RWPE2 (cell line): ENCODE measurements around the gene BAZ1A.

ENCODE experiments used
- ATAC-seq: fragments of 200-7000 bp; cut with Tn5 transposase; 3 replicates; pipeline ENCODE4 v1.9.1; 2021; ENCODE audit warnings: low read depth
- DNase-seq: peaks from one replicate; pipeline ENCODE4 v3.0.0-alpha.2; 2020; ENCODE audit warnings: low spot score
- H3K27ac ChIP-seq: fragments of 450-650 bp; 2 replicates; pipeline ENCODE4 v1.5.1; 2017; ENCODE audit warnings: mild to moderate bottlenecking; ENCODE audit not compliant: poor library complexity, severe bottlenecking
- H3K27me3 ChIP-seq: fragments of 250-450 bp; sonication (Bioruptor Pico); 2 replicates; pipeline ENCODE4 v1.5.1; 2021; ENCODE audit warnings: mild to moderate bottlenecking, moderate library complexity; ENCODE audit not compliant: insufficient read depth, poor library complexity, severe bottlenecking
- H3K36me3 ChIP-seq: fragments of 250-450 bp; sonication (Bioruptor Pico); 2 replicates; pipeline ENCODE4 v1.5.1; 2020; ENCODE audit warnings: low read depth, mild to moderate bottlenecking, moderate library complexity
- H3K4me1 ChIP-seq: fragments of 250-450 bp; sonication (Bioruptor Pico); 2 replicates; pipeline ENCODE4 v1.5.1; 2021; ENCODE audit warnings: mild to moderate bottlenecking, moderate library complexity; ENCODE audit not compliant: insufficient read depth, poor library complexity, severe bottlenecking
- H3K4me3 ChIP-seq: fragments of 250-450 bp; sonication (Bioruptor Pico); 2 replicates; pipeline ENCODE4 v1.5.1; 2021; ENCODE audit warnings: mild to moderate bottlenecking, moderate library complexity; ENCODE audit not compliant: severe bottlenecking
- H3K9me3 ChIP-seq: fragments of 250-450 bp; sonication (Bioruptor Pico); 2 replicates; pipeline ENCODE4 v1.5.1; 2021; ENCODE audit warnings: mild to moderate bottlenecking, moderate library complexity; ENCODE audit not compliant: severe bottlenecking
- CTCF ChIP-seq: fragments of 450-650 bp; IDR thresholded peaks from one replicate; pipeline ENCODE4 v1.5.1; 2017; ENCODE audit warnings: mild to moderate bottlenecking, moderate library complexity; ENCODE audit not compliant: poor library complexity, severe bottlenecking

BAZ1A gene

GRCh38 chr14:34912182-34912581 is 37.0 kb upstream of the BAZ1A start:
- no peaks in the 10 kb centered on the region for H3K27me3 ChIP-seq
- no peaks in the 10 kb centered on the region for H3K36me3 ChIP-seq
- ATAC-seq (no peak), DNase-seq (no peak)
- H3K27ac ChIP-seq, result no peak overlapping the region
- peak; percentile 39 for TF ChIP-seq CTCF
- no peak overlapping the region for H3K4me3 ChIP-seq
- H3K4me1 ChIP-seq, result no peaks in the 10 kb centered on the region
- H3K9me3 ChIP-seq, result no peaks in the 10 kb centered on the region

GRCh38 chr14:34911209-34912150 is 36.3 kb upstream of the BAZ1A start:
- no peak for TF ChIP-seq CTCF
- ATAC-seq (no peak), DNase-seq (no peak)
- Histone ChIP-seq H3K4me3 (no peak overlapping the region), H3K27ac (no peak overlapping the region), H3K4me1 (no peaks in the 10 kb centered on the region), H3K9me3 (no peaks in the 10 kb centered on the region), H3K36me3 (no peaks in the 10 kb centered on the region), H3K27me3 (no peaks in the 10 kb centered on the region)

DNA sequence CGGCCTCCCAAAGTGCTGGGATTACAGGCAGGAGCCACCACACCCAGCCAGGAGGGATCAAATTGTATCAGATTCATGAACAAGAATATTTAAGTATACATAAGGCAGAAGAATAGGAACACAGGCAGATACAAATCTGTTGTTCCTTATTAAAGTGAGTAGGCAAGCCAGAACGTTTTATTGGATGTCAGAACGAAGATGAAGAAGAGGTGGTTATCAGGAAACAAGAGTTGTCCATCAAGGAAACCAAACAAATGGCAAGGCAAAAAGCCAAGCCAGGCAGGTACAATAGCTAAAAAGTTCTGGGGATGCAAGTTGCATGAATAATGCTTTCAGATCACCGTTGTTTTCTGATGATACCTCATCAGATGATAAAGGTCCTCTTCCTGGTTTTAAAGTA is 31.1 kb upstream of the BAZ1A start:
- no peak overlapping the region for H3K4me3 ChIP-seq
- H3K9me3 ChIP-seq, result no peaks in the 10 kb centered on the region
- H3K4me1 ChIP-seq, result no peaks in the 10 kb centered on the region
- no peaks in the 10 kb centered on the region for H3K36me3 ChIP-seq
- DNase-seq (no peak), ATAC-seq (no peak)
- TF ChIP-seq CTCF, result no peak
- H3K27ac ChIP-seq, result no peak overlapping the region
- no peaks in the 10 kb centered on the region for H3K27me3 ChIP-seq

DNA sequence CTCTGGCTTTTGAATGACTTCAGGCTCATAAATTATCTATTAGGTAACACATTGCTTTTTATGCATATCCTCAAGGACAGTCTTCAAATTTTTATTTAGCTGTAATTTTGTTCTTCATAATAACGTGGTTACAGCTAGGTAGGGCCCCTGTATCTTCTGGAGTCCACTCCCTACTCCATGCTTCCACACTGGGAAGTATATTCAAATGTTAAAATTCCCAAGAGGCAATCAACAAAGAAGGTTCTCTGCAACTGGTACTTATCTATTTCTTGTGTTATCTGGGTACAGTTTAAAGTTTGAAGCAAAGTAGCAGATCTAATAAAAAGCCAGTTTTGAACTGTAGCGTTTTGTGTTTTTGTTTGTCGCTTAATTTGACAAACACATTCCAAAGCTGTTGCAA is 20.1 kb upstream of the BAZ1A start:
- Histone ChIP-seq H3K4me3 (no peak overlapping the region), H3K9me3 (no peaks in the 10 kb centered on the region), H3K27me3 (no peaks in the 10 kb centered on the region), H3K27ac (no peak overlapping the region), H3K36me3 (no peaks in the 10 kb centered on the region), H3K4me1 (no peaks in the 10 kb centered on the region)
- no peak for ATAC-seq
- TF ChIP-seq CTCF, result no peak
- DNase-seq, result no peak

- Histone ChIP-seq H3K36me3 (no peaks in the 10 kb centered on the region), H3K27ac (no peak overlapping the region), H3K9me3 (no peaks in the 10 kb centered on the region), H3K4me3 (no peak overlapping the region), H3K27me3 (no peaks in the 10 kb centered on the region), H3K4me1 (peaks cover 2% of the 10 kb centered on the region)
- no peak for TF ChIP-seq CTCF
- DNase-seq (no peak), ATAC-seq (no peak)
Measured at GRCh38 chr14:34890937-34891336, 15.8 kb upstream of the BAZ1A start.
